Dedifferentiated amniotic fluid mesenchymal stem cell (primary cell): Measurements from ENCODE around the gene CRACR2A.

Experiments used
- DNase-seq: peaks from one replicate; pipeline ENCODE4 v3.0.0-alpha.2; 2016; ENCODE audit errors: extremely low spot score

CRACR2A gene

GRCh38 chr12:3684449-3685051, 68.4 kb downstream of the CRACR2A start:
- DNase-seq, result no peak

- no peak for DNase-seq
Observed at GRCh38 chr12:3683670-3684069, 69.2 kb downstream of the CRACR2A start.

GRCh38 chr12:3681595-3682061, 71.3 kb downstream of the CRACR2A start:
- no peak for DNase-seq

GRCh38 chr12:3680919-3681594, 71.9 kb downstream of the CRACR2A start:
- DNase-seq, result no peak

GRCh38 chr12:3679831-3680230, 73.1 kb downstream of the CRACR2A start:
- DNase-seq, result no peak

- no peak for DNase-seq
Observed at GRCh38 chr12:3677609-3678008, 75.3 kb downstream of the CRACR2A start.

GRCh38 chr12:3673981-3674708, 78.8 kb downstream of the CRACR2A start:
- DNase-seq, result no peak

GRCh38 chr12:3672113-3672509, 80.8 kb downstream of the CRACR2A start:
- no peak for DNase-seq

GRCh38 chr12:3671330-3672112, 81.4 kb downstream of the CRACR2A start:
- DNase-seq, result no peak

- no peak for DNase-seq
Observed at GRCh38 chr12:3670083-3670620, 82.8 kb downstream of the CRACR2A start.

GRCh38 chr12:3669594-3669993, 83.3 kb downstream of the CRACR2A start:
- DNase-seq, result no peak

- DNase-seq, result no peak
Observed at GRCh38 chr12:3668479-3669165, 84.3 kb downstream of the CRACR2A start.

GRCh38 chr12:3667485-3667884, 85.4 kb downstream of the CRACR2A start:
- DNase-seq, result no peak

GRCh38 chr12:3666441-3666840, 86.5 kb downstream of the CRACR2A start:
- DNase-seq, result no peak

GRCh38 chr12:3662521-3662921, 90.4 kb downstream of the CRACR2A start:
- DNase-seq, result no peak

GRCh38 chr12:3661028-3661427, 91.9 kb downstream of the CRACR2A start:
- DNase-seq, result no peak

- no peak for DNase-seq
Observed at GRCh38 chr12:3658327-3659163, 94.4 kb downstream of the CRACR2A start.

- no peak for DNase-seq
Observed at GRCh38 chr12:3656946-3657622, 95.8 kb downstream of the CRACR2A start.

GRCh38 chr12:3655328-3655900, 97.5 kb downstream of the CRACR2A start:
- DNase-seq, result no peak
